H9 (cell line): ENCODE data around the gene DOCK11. TPM values are rescaled to one million over a fixed set of nuclear protein-coding genes. Genes with fewer than 3 reads are reported as not detected.

ENCODE experiments used
- DNase-seq: peaks from one replicate; pipeline ENCODE4 v3.0.0-alpha.2; 2017
- H2AFZ ChIP-seq: one replicate; pipeline ENCODE4 v1.6.1; 2013; ENCODE audit warnings: mild to moderate bottlenecking, low read length, control low read depth, moderate library complexity
- H2AK5ac ChIP-seq: 2 replicates; pipeline ENCODE4 v1.6.1; 2013; ENCODE audit warnings: low read length, control low read depth, mixed read lengths; ENCODE audit not compliant: insufficient read length
- H2BK120ac ChIP-seq: one replicate; pipeline ENCODE4 v1.6.1; 2013; ENCODE audit warnings: low read depth, mild to moderate bottlenecking, low read length, control low read depth, inconsistent platforms; ENCODE audit not compliant: poor library complexity, severe bottlenecking
- H2BK12ac ChIP-seq: 2 replicates; pipeline ENCODE4 v1.6.1; 2013; ENCODE audit warnings: low read length, control low read depth, mixed read lengths, low read depth; ENCODE audit not compliant: insufficient read length
- H2BK15ac ChIP-seq: 2 replicates; pipeline ENCODE4 v1.6.1; 2013; ENCODE audit warnings: low read depth, low read length, control low read depth
- H2BK20ac ChIP-seq: one replicate; pipeline ENCODE4 v1.6.1; 2013; ENCODE audit warnings: low read depth, mild to moderate bottlenecking, low read length, control low read depth, inconsistent platforms; ENCODE audit not compliant: poor library complexity, severe bottlenecking
- H2BK5ac ChIP-seq: 2 replicates; pipeline ENCODE4 v1.6.1; 2013; ENCODE audit warnings: low read length, control low read depth, mixed read lengths; ENCODE audit not compliant: insufficient read length
- H3K14ac ChIP-seq: 2 replicates; pipeline ENCODE4 v1.6.1; 2013; ENCODE audit warnings: low read length, control low read depth; ENCODE audit not compliant: insufficient read depth
- H3K18ac ChIP-seq: 2 replicates; pipeline ENCODE4 v1.6.1; 2013; ENCODE audit warnings: low read depth, mild to moderate bottlenecking, mixed read lengths, low read length, control low read depth; ENCODE audit not compliant: insufficient read length
- H3K23ac ChIP-seq: 2 replicates; pipeline ENCODE4 v1.6.1; 2013; ENCODE audit warnings: low read length, control low read depth, mixed read lengths, low read depth; ENCODE audit not compliant: insufficient read length
- H3K23me2 ChIP-seq: 2 replicates; pipeline ENCODE4 v1.6.1; 2013; ENCODE audit warnings: low read depth, mild to moderate bottlenecking, mixed read lengths, low read length, control low read depth; ENCODE audit not compliant: insufficient read length, poor library complexity, severe bottlenecking
- H3K27ac ChIP-seq: 2 replicates; pipeline ENCODE4 v1.5.1; 2013; ENCODE audit warnings: low read length, control low read depth, mixed read lengths, low read depth; ENCODE audit not compliant: insufficient read length
- H3K27me3 ChIP-seq: 2 replicates; pipeline ENCODE4 v1.6.1; 2013; ENCODE audit warnings: low read length, control low read depth, inconsistent platforms; ENCODE audit not compliant: insufficient read depth
- H3K4ac ChIP-seq: 2 replicates; pipeline ENCODE4 v1.6.1; 2013; ENCODE audit warnings: low read depth, mild to moderate bottlenecking, control low read depth, inconsistent platforms, low read length, moderate library complexity
- H3K4me1 ChIP-seq: 2 replicates; pipeline ENCODE4 v1.6.1; 2013; ENCODE audit warnings: low read length, control low read depth, inconsistent platforms; ENCODE audit not compliant: insufficient read depth
- H3K4me2 ChIP-seq: 2 replicates; pipeline ENCODE4 v1.6.1; 2013; ENCODE audit warnings: low read length, control low read depth, mixed read lengths; ENCODE audit not compliant: insufficient read length, insufficient read depth
- H3K56ac ChIP-seq: 2 replicates; pipeline ENCODE4 v1.6.1; 2013; ENCODE audit warnings: low read depth, mild to moderate bottlenecking, mixed read lengths, low read length, control low read depth; ENCODE audit not compliant: insufficient read length
- H3K79me1 ChIP-seq: 2 replicates; pipeline ENCODE4 v1.6.1; 2013; ENCODE audit warnings: low read depth, mild to moderate bottlenecking, moderate library complexity, low read length, control low read depth, inconsistent platforms; ENCODE audit not compliant: insufficient read depth, poor library complexity, severe bottlenecking
- H3K79me2 ChIP-seq: 2 replicates; pipeline ENCODE4 v1.6.1; 2013; ENCODE audit warnings: low read length, control low read depth, inconsistent platforms; ENCODE audit not compliant: insufficient read depth
- H3K9ac ChIP-seq: 2 replicates; pipeline ENCODE4 v1.6.1; 2013; ENCODE audit warnings: low read length, control low read depth, mixed read lengths; ENCODE audit not compliant: insufficient read length; ENCODE audit errors: extremely low read depth
- H3K9me3 ChIP-seq: one replicate; pipeline ENCODE4 v1.6.1; 2013; ENCODE audit warnings: low read depth, low read length, inconsistent platforms; ENCODE audit not compliant: control insufficient read depth
- H3T11ph ChIP-seq: one replicate; pipeline ENCODE4 v1.6.1; 2013; ENCODE audit warnings: mild to moderate bottlenecking, low read length, control low read depth, inconsistent platforms
- H4K20me1 ChIP-seq: one replicate; pipeline ENCODE4 v1.6.1; 2013; ENCODE audit not compliant: control insufficient read depth, insufficient read length, insufficient read depth
- H4K5ac ChIP-seq: 2 replicates; pipeline ENCODE4 v1.6.1; 2013; ENCODE audit warnings: low read depth, mild to moderate bottlenecking, mixed read lengths, low read length, control low read depth; ENCODE audit not compliant: insufficient read length
- H4K8ac ChIP-seq: replicated peaks from 2 replicates; pipeline ENCODE4 v1.6.1; 2013; ENCODE audit warnings: low read length, control low read depth, mixed read lengths, low read depth; ENCODE audit not compliant: insufficient read length
- H4K91ac ChIP-seq: 2 replicates; pipeline ENCODE4 v1.6.1; 2013; ENCODE audit warnings: low read depth, mild to moderate bottlenecking, moderate library complexity, mixed read lengths, low read length, control low read depth; ENCODE audit not compliant: insufficient read length
- H3K27ac Mint-ChIP-seq, 3 experiments: 2 replicates in 2 of 3; 3 replicates in 1 of 3; pipeline ENCODE4 v1.8.0; 2020 to 2021; ENCODE audit warnings: mixed read lengths in 3 of 3, mild to moderate bottlenecking in 1 of 3, moderate library complexity in 1 of 3
- H3K27me3 Mint-ChIP-seq: 2 replicates; pipeline ENCODE4 v1.8.0; 2021; ENCODE audit warnings: low read depth, mild to moderate bottlenecking, moderate library complexity, mixed read lengths
- H3K36me3 Mint-ChIP-seq, 3 experiments: 2 replicates in 2 of 3; 3 replicates in 1 of 3; pipeline ENCODE4 v1.8.0; 2020 to 2021; ENCODE audit warnings: low read depth in 3 of 3, mixed read lengths in 3 of 3; ENCODE audit not compliant: insufficient read depth in 1 of 3
- H3K4me1 Mint-ChIP-seq, 2 experiments: 2 replicates each; pipeline ENCODE4 v1.8.0; 2020; ENCODE audit warnings: mixed read lengths in 2 of 2
- H3K4me3 Mint-ChIP-seq, 2 experiments: 2 replicates in 1 of 2; 3 replicates in 1 of 2; pipeline ENCODE4 v1.8.0; 2020 to 2021; ENCODE audit warnings: mild to moderate bottlenecking in 2 of 2, mixed read lengths in 2 of 2, moderate library complexity in 1 of 2
- H3K9me3 Mint-ChIP-seq, 2 experiments: 2 replicates in 1 of 2; 3 replicates in 1 of 2; pipeline ENCODE4 v1.8.0; 2020; ENCODE audit warnings: mild to moderate bottlenecking in 2 of 2, mixed read lengths in 2 of 2, moderate library complexity in 1 of 2
- WGBS: extraction: QIAGEN DNeasy Blood & Tissue Kit; methylation state at CpG from one replicate; pipeline ENCODE4 v1.1.7; 2013; ENCODE audit warnings: missing lambda C conversion rate, low lambda C conversion rate, mixed read lengths; ENCODE audit not compliant: insufficient read length; ENCODE audit errors: extremely low coverage; 5-methylcytosine and 5-hydroxymethylcytosine counted together
- total RNA-seq: library from RNA; stranded (reverse); gene quantifications from 2 replicates; pipeline ENCODE4 v1.2.1, GENCODE V29; 2021
- TF ChIP-seq, protein P1 (sequence below): fragments of 200-600 bp; sonication (generic); conservative IDR thresholded peaks from 3 replicates; pipeline ENCODE4 v1.8.0; 2021; ENCODE audit warnings: antibody characterized with exemption, mild to moderate bottlenecking

Gene DOCK11
- total RNA-seq, 1 experiment from 2014 or later: 6.2 TPM

DNA sequence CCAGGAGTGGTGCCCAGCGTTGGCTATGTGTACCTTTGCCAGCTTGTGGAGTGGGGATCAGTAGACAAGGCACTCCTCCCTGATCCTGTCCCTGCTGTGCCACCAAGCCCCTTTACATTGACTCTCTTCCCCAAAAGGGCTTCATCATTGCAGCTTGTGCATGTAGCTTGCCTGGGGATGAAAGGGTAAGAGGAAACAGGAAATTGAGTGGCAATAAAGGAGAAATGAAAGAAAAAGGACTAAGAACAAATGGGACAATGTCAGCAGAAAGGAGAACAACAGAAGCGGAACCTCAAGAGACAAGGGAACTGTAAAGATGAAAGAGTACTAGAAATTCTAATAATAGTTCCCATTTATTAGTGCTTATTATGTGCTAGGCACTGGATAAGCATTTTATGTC is 223.1 kb downstream of the DOCK11 start:
- no peak overlapping the region for H3K14ac ChIP-seq
- Mint-ChIP-seq H3K4me3 (no peak overlapping the region), H3K36me3 (peaks cover 0 to 6% (median 5%) of the 10 kb centered on the region in 3 experiments; a peak in 4 of 7 replicates), H3K4me1 (peaks cover 10 to 13% of the 10 kb centered on the region in 2 experiments), H3K27me3 (peaks cover 7% of the 10 kb centered on the region), H3K27ac (no peak overlapping the region), H3K9me3 (peaks cover 20 to 65% of the 10 kb centered on the region in 2 experiments)
- no peaks in the 10 kb centered on the region for H3K79me2 ChIP-seq
- H2BK120ac ChIP-seq: no peak overlapping the region
- H2AK5ac ChIP-seq: no peak overlapping the region
- no peak overlapping the region for H4K5ac ChIP-seq
- H2BK12ac ChIP-seq: no peak overlapping the region
- H3K23me2 ChIP-seq: no peaks in the 10 kb centered on the region
- no peak overlapping the region for H3T11ph ChIP-seq
- H4K8ac ChIP-seq: no peak overlapping the region
- H3K23ac ChIP-seq: no peak overlapping the region
- TF ChIP-seq, protein P1, sequence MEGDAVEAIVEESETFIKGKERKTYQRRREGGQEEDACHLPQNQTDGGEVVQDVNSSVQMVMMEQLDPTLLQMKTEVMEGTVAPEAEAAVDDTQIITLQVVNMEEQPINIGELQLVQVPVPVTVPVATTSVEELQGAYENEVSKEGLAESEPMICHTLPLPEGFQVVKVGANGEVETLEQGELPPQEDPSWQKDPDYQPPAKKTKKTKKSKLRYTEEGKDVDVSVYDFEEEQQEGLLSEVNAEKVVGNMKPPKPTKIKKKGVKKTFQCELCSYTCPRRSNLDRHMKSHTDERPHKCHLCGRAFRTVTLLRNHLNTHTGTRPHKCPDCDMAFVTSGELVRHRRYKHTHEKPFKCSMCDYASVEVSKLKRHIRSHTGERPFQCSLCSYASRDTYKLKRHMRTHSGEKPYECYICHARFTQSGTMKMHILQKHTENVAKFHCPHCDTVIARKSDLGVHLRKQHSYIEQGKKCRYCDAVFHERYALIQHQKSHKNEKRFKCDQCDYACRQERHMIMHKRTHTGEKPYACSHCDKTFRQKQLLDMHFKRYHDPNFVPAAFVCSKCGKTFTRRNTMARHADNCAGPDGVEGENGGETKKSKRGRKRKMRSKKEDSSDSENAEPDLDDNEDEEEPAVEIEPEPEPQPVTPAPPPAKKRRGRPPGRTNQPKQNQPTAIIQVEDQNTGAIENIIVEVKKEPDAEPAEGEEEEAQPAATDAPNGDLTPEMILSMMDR: no peak
- H3K4ac ChIP-seq: no peak overlapping the region
- no peak overlapping the region for H3K56ac ChIP-seq
- no peak overlapping the region for H4K91ac ChIP-seq
- H2AFZ ChIP-seq: no peak overlapping the region
- peaks cover 21% of the 10 kb centered on the region for H3K9me3 ChIP-seq
- H2BK5ac ChIP-seq: no peak overlapping the region
- H3K27ac ChIP-seq: no peak overlapping the region
- no peak overlapping the region for H3K9ac ChIP-seq
- no peak overlapping the region for H2BK15ac ChIP-seq
- no peaks in the 10 kb centered on the region; the same call in 1 of the 2 replicates for H3K27me3 ChIP-seq
- H3K4me2 ChIP-seq: no peak overlapping the region
- no peak overlapping the region for H2BK20ac ChIP-seq
- H3K4me1 ChIP-seq: no peaks in the 10 kb centered on the region; the same call in 1 of the 2 replicates
- H4K20me1 ChIP-seq: no peaks in the 10 kb centered on the region
- H3K79me1 ChIP-seq: no peaks in the 10 kb centered on the region
- no peak overlapping the region for H3K18ac ChIP-seq
- no peak for DNase-seq
- no CpG with 5 or more reads among the region's 2 CpGs for WGBS
